Iris pigment epithelial cell (primary cell): ENCODE results near the gene PRRC1.
"Not testable (repeated sequence)": the region's sequence is repeated elsewhere in the genome, so short reads cannot be mapped to it uniquely, and the experiment has no call there.

ENCODE experiments used
- DNase-seq: peaks from one replicate; pipeline ENCODE4 v3.0.0-alpha.2; 2011; ENCODE audit warnings: low read depth

Gene PRRC1

DNA sequence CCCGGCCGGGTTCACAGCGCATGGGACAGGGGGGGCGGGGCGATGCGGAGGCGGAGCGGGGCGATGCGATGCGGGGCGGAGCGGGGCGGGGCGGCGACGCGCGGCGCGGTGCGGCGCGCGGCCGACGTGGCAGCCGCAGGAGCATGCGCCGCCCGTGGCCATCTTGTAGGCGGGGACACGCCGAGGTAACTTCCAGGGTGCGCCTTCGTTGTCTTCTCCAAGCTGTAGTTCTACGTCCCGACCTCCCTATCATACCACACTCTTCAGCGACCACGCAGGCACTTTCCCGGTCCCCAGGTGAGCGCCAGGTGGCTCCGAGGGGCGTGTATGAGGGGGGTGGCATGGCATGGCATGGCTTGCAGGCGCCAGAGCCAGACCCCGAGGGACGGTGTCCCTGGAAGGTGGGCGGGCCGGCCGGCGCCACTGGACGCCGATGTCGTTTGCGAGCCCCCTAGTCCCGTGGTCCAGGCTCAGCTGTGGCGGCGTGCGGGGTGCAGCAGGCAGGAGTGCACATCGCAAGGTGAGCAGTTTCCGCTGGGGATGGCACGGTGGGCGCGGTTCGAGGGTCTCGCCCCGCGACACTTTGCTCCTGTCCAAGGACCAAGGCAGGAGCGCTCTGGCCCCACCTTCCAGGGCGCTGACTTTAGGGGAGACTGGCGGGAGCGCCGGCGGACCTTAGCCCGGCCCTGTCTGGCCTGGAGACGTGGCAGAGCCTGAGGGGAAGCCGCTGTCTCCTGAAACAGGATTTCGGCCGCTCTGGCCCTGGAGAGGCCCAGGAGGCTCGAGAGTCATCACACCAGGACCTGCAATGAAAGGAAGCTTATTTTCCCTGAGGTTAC, at the start of gene PRRC1:
Gene PRRC1 (plus strand): TSS at position 161 of the 839 bp plus-strand sequence. CDS start 5,840 bp downstream, outside the sequence.
- peak; percentile 88 for DNase-seq

GRCh38 chr5:127471211-127471610, 46.2 kb upstream of the PRRC1 start:
- DNase-seq, result no peak

DNA sequence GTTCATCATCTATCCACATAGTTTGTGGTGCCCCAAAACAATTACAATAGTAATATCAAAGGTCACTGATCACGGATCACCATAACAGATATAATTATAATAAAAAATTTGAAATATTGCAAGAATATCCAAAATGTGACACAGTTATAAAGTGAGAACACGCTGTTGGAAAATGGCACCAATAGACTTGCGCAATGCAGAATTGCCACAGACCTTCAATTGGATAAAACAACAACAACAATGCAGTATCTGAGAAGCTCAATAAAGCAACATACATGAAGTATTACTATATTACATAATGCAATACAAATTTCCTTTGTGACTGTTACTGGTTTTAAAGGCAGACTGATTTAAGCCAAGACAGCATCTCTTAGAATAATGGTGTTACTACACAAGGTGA, 44.7 kb upstream of the PRRC1 start:
- DNase-seq, result no peak

DNA sequence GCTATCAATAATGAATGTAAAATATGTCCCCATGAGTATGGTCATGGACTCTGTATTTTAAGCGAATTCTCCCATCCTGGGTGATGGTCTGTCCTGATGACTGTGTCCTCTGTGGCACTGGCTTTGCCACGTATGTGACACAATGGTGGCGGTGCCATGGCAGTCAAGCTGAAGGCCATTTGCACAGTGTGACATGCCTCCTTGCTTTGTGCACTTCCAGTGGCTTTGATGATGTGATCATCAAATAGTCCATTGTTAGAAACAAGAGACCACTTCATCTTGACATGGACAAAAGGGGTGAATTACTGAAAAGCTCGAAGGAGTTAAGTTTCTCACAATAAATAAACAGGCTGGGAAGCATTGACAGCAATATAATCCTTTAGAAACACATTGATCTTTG, 31.0 kb upstream of the PRRC1 start:
- no peak for DNase-seq

- DNase-seq, result peak; percentile 38
These were observed 24.3 kb upstream of the PRRC1 start for GRCh38 chr5:127492854-127493738.

GRCh38 chr5:127498548-127498947, 18.9 kb upstream of the PRRC1 start:
- no peak for DNase-seq

- no peak for DNase-seq
These were observed 11.5 kb upstream of the PRRC1 start for GRCh38 chr5:127505905-127506304.

DNA sequence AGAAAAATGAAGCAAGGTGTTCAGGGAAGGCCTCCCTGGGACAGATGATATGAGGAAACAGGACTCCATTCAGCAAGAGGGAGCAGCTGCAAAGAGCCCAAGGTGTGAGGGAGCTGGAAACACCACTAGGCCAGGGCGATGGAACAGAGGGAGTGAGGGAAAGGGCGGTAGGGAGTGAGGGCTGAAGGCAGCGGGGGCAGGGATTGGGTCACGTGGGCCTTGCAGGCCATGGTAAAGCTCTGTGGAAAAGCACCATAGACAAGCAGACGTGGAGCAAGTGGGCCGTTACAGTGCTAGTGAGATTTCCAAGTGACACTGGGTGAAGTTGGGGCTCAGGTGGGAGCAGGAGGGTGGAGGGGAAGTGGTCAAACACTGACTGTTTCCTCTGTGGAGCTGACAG, 10.8 kb upstream of the PRRC1 start:
- DNase-seq, result no peak

DNA sequence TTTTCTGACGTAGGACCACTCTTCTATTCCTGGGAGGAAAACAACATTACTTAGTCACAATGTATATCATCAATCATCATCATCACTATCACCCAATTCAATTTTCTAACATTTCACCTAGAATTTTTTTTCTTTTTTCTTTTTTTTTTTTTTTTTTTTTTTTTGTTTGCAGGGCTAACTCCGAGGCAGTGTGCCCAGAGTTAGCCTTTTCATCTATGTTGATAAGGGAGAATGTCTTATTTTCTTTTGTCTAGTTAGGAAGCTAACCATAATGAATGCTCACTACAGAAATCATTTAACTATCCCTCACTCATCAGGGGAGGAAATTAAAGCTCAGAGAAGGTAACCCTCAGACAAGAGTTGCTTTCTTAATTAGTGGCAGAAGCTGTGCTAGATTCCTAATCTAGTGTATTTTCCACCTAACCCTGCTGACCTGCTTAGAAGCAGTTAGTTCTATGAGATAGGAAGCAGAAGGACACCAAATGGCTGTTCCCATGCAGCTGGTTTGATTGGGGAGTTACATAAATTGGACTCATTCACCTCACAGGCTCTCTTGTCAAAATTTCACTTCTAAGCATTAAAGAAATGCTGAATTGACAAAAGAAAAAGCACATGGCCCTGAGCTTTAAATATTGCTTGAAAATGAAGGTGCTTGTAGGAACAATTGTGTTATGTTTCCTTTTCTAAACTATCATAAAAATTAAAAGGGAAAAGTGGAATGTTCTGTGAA, 8.6 kb upstream of the PRRC1 start:
- no peak for DNase-seq

DNA sequence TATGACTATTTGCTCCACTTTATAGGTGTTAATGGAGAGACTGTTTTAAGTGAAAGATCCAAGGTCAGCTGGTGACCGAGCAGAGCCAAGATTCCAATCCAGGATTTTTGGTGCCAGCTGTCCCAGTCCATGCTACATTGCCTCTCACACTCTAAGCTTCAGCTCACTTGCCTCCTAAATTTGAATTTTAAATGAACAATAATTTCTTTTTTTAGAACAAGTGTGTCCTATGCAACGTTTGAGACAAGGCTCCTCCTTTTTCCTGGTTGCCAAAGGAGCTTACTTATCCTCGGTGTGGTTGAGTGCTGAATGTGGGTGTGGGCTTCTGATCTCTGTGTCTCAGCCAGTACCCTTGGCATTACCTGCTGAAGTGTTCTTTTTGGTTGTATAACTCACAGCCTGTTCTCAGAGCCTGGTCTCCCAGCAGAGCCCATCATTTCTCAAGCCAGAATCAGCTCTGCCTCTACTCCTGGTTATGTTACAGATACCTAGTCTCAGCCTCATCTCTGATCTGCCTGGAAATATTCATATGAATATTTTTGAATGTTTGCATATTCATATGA, 4.0 kb upstream of the PRRC1 start:
- no peak for DNase-seq

DNA sequence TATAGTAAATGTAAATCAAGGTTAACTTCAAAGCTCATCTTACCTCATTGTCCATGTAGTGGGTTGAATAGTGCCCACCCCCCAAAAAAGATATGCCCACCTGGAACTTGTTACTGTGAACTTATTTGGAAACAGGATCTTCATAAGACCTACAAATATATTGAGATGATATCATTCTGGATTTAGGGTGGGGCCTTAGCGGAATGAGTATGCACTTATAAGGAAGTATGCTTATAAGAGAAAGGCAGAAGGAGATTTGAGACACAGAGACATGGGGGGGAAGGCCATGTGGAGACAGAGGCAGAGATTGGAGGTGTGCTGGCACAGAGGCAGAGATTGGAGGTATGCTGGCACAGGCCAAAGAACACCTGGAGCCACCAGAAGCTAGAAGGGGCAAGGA, 2.6 kb upstream of the PRRC1 start:
- no peak for DNase-seq

GRCh38 chr5:127515693-127516440, 1.6 kb upstream of the PRRC1 start:
- DNase-seq, result peak; percentile 8

- no peak for DNase-seq
These were observed 345 bp upstream of the PRRC1 start for GRCh38 chr5:127517110-127517479.

GRCh38 chr5:127518319-127518621, 830 bp downstream of the PRRC1 start:
- DNase-seq, result peak; percentile 61

DNA sequence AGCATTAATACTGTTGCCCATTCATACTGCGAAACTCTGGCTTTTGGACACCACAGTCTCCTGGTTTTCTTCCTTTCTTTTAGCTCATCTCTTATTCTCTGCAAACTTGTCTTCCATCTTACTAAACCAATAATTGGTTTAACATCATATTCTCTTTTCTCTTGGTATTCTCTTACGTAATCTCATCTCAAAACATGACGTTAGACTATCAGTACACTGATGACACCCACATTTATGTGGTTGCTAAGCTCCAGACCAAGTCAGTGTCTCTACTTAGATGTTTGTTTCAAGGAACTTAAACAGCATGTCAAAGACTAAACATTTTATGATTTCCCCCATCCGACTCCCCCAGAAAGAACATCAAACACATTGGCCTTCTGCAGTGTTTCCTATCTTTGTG, 2.1 kb downstream of the PRRC1 start:
- peak; percentile 73 for DNase-seq

DNA sequence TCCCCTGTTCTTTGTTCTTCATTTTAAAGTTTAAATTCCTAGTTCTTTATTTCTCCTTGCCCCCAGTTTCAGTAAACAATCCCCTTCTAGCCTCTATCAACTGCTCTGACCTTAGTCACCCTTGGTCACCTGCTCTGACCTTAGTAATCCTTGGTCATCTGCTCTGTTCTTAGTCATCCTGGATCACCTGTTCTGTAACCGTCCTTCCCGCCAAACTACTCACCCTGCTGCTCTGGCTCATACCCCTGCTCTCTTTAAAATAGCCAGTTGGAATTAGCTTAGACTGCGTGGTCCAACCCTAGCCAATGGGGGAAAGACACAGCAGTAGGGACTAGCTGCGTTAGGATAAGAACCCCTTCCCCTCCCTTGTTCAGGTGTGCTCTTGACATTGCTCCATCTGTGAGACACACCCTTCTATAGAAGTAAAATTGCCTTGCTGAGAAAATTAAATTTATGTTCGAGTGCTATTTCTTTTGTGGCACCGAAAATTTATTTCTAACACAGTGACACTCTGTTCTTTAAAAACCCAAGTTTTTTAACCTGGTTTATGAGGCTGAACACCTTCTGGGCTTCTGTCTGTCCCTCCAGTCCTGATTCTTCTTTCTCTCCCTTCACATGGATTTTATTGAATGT, 3.8 kb downstream of the PRRC1 start:
- DNase-seq, result no peak

- DNase-seq, result no peak
These were observed 7.7 kb downstream of the PRRC1 start for GRCh38 chr5:127525181-127525580.

DNA sequence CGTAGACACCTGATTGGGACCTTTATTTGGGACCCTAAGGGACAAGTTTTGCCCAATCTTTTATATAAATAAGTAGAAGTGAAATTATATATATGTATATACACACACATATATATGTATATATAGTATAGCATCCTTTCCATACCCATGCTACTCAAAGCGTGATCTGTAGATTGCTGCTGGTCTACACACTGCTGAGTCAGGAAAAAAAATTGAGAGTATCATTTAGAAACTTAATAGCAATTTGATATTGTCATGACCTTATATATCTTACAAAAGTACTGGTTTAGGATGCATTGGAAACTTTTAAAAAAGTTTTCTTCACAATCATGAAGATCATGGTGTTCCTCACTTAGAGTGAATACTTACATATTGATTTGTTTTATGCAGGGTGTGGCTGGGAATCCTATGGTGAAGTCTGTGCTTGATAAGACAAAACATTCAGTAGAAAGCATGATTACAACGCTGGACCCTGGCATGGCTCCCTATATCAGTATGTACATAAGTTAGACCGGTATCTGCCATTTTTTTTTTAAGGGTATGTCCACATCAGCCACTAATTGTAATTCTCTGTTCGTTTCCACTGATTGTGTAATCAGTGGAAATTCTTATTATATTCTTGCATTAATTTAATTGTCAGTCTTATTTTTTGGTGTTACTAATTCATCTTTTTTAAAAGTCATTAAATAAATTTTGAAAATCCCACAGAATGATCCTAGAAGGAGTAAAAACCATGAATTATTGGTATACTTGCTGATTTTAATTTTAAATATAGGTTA, 12.7 kb downstream of the PRRC1 start:
- no peak for DNase-seq

DNA sequence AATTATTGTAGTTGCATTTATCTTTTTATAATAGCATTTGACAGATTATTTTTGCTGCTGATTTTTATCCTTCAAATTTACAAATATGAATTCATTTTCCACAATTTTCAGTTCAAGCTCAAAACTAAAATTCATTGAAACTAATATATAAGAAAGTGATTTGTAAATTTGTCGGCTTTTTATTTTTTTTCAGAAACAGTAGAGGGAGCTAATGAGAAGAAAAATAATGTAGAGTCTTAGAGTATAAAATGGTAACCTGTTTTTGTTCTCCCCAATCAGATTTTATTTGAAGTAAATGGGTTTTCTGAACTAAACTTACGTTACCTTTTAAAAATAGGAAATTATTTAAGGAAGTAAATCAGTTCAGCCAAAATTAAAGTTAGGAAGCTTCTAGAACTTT, 19.2 kb downstream of the PRRC1 start:
- DNase-seq, result peak; percentile 15

GRCh38 chr5:127540553-127540952, 23.1 kb downstream of the PRRC1 start:
- DNase-seq, result not testable (repeated sequence)
